ENCODE measurements around the gene AVPR2.

The AVPR2 gene

GRCh38 chrX:153947009-153947769 is 42.7 kb downstream of the AVPR2 start:
- Histone ChIP-seq H3K9ac (ENCODE audit: low read length) (no peak overlapping the region), H3K36me3 (replicated peaks; ENCODE audit: low read depth, low read length) (peaks cover 28% of the 10 kb centered on the region), H3K79me2 (ENCODE audit: low read length) (no peaks in the 10 kb centered on the region), H3K4me2 (ENCODE audit: low read length) (no peak overlapping the region), H3K27ac (ENCODE audit: low read length) (peak overlapping the region; percentile 43), H3K9me3 (ENCODE audit: insufficient read depth, low read length) (no peaks in the 10 kb centered on the region), H2AFZ (ENCODE audit: low read depth, low read length) (no peak overlapping the region), H3K4me1 (ENCODE audit: low read length) (peaks cover 7% of the 10 kb centered on the region), H3K4me3 (ENCODE audit: low read length) (no peak overlapping the region), H4K20me1 (ENCODE audit: insufficient read depth, low read length) (no peaks in the 10 kb centered on the region), H3K27me3 (ENCODE audit: low read depth, low read length) (no peaks in the 10 kb centered on the region)
- TF ChIP-seq, protein P1, sequence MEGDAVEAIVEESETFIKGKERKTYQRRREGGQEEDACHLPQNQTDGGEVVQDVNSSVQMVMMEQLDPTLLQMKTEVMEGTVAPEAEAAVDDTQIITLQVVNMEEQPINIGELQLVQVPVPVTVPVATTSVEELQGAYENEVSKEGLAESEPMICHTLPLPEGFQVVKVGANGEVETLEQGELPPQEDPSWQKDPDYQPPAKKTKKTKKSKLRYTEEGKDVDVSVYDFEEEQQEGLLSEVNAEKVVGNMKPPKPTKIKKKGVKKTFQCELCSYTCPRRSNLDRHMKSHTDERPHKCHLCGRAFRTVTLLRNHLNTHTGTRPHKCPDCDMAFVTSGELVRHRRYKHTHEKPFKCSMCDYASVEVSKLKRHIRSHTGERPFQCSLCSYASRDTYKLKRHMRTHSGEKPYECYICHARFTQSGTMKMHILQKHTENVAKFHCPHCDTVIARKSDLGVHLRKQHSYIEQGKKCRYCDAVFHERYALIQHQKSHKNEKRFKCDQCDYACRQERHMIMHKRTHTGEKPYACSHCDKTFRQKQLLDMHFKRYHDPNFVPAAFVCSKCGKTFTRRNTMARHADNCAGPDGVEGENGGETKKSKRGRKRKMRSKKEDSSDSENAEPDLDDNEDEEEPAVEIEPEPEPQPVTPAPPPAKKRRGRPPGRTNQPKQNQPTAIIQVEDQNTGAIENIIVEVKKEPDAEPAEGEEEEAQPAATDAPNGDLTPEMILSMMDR (IDR thresholded peaks at IDR 0.05; ENCODE audit: low read depth, low read length) = peak; percentile 85
- no peak for TF ChIP-seq EZH2phosphoT487 (IDR thresholded peaks at IDR 0.05; ENCODE audit: low read depth)

DNA sequence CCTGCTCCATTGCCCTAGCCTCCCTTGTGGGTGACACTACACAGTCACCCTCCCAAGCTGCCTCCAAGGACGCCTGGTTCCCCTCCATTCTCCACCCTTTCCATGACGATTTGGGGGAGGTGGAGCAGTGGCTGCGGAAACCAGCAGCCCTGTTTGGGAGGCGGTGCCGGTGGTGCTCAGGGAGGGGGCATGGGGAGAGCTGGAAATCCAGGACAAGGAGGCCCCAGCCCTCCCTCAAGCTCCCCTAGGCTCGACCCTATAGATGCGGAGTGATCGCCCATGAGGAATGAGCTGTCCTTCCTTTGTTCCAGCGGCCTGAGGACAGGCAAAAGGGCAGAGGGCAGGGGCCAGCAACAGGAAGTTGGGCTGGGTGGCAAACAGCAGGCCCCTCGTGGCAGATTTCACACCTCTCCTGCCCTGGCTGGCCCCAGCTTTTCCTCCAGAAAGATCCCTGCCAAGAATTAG is 43.6 kb downstream of the AVPR2 start:
- Histone ChIP-seq H3K36me3 (replicated peaks; ENCODE audit: low read depth, low read length) (peaks cover 36% of the 10 kb centered on the region), H3K4me2 (ENCODE audit: low read length) (no peak overlapping the region), H3K4me3 (ENCODE audit: low read length) (no peak overlapping the region), H4K20me1 (ENCODE audit: insufficient read depth, low read length) (no peaks in the 10 kb centered on the region), H3K9ac (ENCODE audit: low read length) (no peak overlapping the region), H2AFZ (ENCODE audit: low read depth, low read length) (no peak overlapping the region), H3K4me1 (ENCODE audit: low read length) (peaks cover 9% of the 10 kb centered on the region), H3K27ac (ENCODE audit: low read length) (peak overlapping the region; percentile 43), H3K9me3 (ENCODE audit: insufficient read depth, low read length) (no peaks in the 10 kb centered on the region), H3K27me3 (ENCODE audit: low read depth, low read length) (no peaks in the 10 kb centered on the region), H3K79me2 (ENCODE audit: low read length) (peaks cover 5% of the 10 kb centered on the region; the same call in 1 of the 2 replicates)
- TF ChIP-seq EZH2phosphoT487 (IDR thresholded peaks at IDR 0.05; ENCODE audit: low read depth) = no peak
- TF ChIP-seq, protein P1 (IDR thresholded peaks at IDR 0.05; ENCODE audit: low read depth, low read length) = no peak

DNA sequence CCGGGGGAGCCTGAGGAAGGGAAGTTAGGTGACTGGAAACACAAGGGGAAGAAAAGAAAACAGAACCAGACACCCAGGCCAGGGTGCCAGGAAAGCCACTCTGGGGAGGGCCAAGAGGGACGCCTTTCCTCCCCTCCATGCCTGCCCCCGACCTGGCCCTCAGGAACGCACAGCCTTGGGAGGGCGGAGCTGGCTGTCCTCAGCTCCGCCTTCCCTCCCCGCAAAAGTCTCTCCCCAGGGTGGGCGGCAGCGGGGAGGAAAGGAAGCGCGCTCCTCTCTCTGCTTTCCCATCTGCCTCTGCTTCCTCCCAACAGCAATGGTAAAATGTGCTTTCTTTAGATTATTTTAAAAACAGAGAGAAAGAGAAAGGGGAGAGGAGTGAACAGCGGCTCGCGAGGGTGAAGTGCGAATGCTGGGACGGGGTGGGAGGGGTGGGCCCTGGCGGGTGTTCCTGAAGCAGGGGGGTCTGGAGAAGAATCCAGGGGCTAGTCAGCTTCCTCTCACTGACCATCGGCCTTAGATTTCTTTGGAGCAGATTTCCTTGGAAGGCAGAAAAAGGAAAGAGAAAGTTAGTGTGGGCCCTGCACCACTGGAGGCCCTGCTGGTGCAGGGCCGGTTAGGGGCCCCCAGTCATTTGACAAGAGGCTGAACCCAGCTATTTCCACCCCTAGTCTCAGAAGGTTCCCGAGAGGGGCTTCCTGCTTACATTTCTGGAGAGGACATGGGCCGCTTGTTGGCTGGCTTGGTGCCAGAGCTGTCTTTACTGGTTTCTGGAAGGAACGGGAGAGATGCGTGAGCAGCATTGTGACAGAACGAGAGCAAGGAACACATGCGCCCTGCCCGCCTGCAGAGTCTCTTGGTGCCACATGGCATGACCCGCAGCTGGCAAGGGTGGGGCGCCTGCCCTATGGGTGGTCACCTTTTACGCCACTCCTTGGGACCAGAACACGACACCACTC is 44.7 kb downstream of the AVPR2 start:
- Histone ChIP-seq H3K36me3 (replicated peaks; ENCODE audit: low read depth, low read length) (peaks cover 45% of the 10 kb centered on the region), H2AFZ (ENCODE audit: low read depth, low read length) (no peak overlapping the region), H3K79me2 (ENCODE audit: low read length) (peaks cover 8% of the 10 kb centered on the region; the same call in 1 of the 2 replicates), H4K20me1 (ENCODE audit: insufficient read depth, low read length) (no peaks in the 10 kb centered on the region), H3K27me3 (ENCODE audit: low read depth, low read length) (no peaks in the 10 kb centered on the region), H3K9me3 (ENCODE audit: insufficient read depth, low read length) (no peaks in the 10 kb centered on the region), H3K27ac (ENCODE audit: low read length) (no peak overlapping the region), H3K4me1 (ENCODE audit: low read length) (peaks cover 15% of the 10 kb centered on the region), H3K9ac (ENCODE audit: low read length) (no peak overlapping the region), H3K4me2 (ENCODE audit: low read length) (no peak overlapping the region), H3K4me3 (ENCODE audit: low read length) (no peak overlapping the region)
- TF ChIP-seq, protein P1 (IDR thresholded peaks at IDR 0.05; ENCODE audit: low read depth, low read length) = no peak
- TF ChIP-seq EZH2phosphoT487 (IDR thresholded peaks at IDR 0.05; ENCODE audit: low read depth) = no peak

GRCh38 chrX:153950127-153950526 is 45.7 kb downstream of the AVPR2 start:
- peaks cover 8% of the 10 kb centered on the region; the same call in 1 of the 2 replicates for H3K79me2 ChIP-seq (ENCODE audit: low read length)
- H3K9me3 ChIP-seq (ENCODE audit: insufficient read depth, low read length) = no peaks in the 10 kb centered on the region
- H2AFZ ChIP-seq (ENCODE audit: low read depth, low read length) = no peak overlapping the region

More at GRCh38 chrX:153950127-153950526, 45.7 kb downstream of the AVPR2 start:
- peaks cover 50% of the 10 kb centered on the region for H3K36me3 ChIP-seq (replicated peaks; ENCODE audit: low read depth, low read length)
- no peak overlapping the region for H3K4me2 ChIP-seq (ENCODE audit: low read length)
- no peaks in the 10 kb centered on the region for H4K20me1 ChIP-seq (ENCODE audit: insufficient read depth, low read length)
- TF ChIP-seq, protein P1 (IDR thresholded peaks at IDR 0.05; ENCODE audit: low read depth, low read length) = no peak
- no peak for TF ChIP-seq EZH2phosphoT487 (IDR thresholded peaks at IDR 0.05; ENCODE audit: low read depth)
- H3K4me3 ChIP-seq (ENCODE audit: low read length) = no peak overlapping the region
- H3K9ac ChIP-seq (ENCODE audit: low read length) = no peak overlapping the region
- no peak overlapping the region for H3K27ac ChIP-seq (ENCODE audit: low read length)
- peaks cover 11% of the 10 kb centered on the region for H3K4me1 ChIP-seq (ENCODE audit: low read length)
- H3K27me3 ChIP-seq (ENCODE audit: low read depth, low read length) = no peaks in the 10 kb centered on the region
